WTC11 (cell line): ENCODE results near the gene BLCAP. TPM values are rescaled to one million over a fixed set of nuclear protein-coding genes. Genes with fewer than 3 reads are reported as not detected.

ENCODE experiments used
- ATAC-seq: fragments of 200-7000 bp; cut with Tn5 transposase; 2 replicates; pipeline ENCODE4 v1.10.0; 2021; ENCODE audit warnings: mild to moderate bottlenecking, moderate library complexity
- CTCF ChIA-PET: fragments of 300-600 bp; sonication (Branson Sonifier 250); formaldehyde crosslinking; loops from one replicate; lab custom pipeline; 2021; ENCODE audit warnings: antibody characterized with exemption; lab: Charles Lee
- POLR2A ChIA-PET: fragments of 350-600 bp; sonication (Branson Sonifier 250); formaldehyde crosslinking; loops from one replicate; lab custom pipeline; 2021; ENCODE audit warnings: antibody characterized with exemption; lab: Charles Lee
- DNase-seq: peaks from one replicate; pipeline ENCODE4 v3.0.0; 2021; ENCODE audit warnings: low spot score
- H3K27ac Mint-ChIP-seq: 2 replicates; pipeline ENCODE4 v1.8.0; 2021; ENCODE audit warnings: mixed read lengths
- H3K27me3 Mint-ChIP-seq: 2 replicates; pipeline ENCODE4 v1.8.0; 2021; ENCODE audit warnings: low read depth, mild to moderate bottlenecking, moderate library complexity, mixed read lengths
- H3K36me3 Mint-ChIP-seq: 2 replicates; pipeline ENCODE4 v1.8.0; 2021; ENCODE audit warnings: mixed read lengths
- H3K4me1 Mint-ChIP-seq: 2 replicates; pipeline ENCODE4 v1.8.0; 2022; ENCODE audit warnings: mixed read lengths
- H3K4me3 Mint-ChIP-seq: 2 replicates; pipeline ENCODE4 v1.8.0; 2021; ENCODE audit warnings: mild to moderate bottlenecking, moderate library complexity, mixed read lengths
- H3K9me3 Mint-ChIP-seq: 2 replicates; pipeline ENCODE4 v1.8.0; 2021; ENCODE audit warnings: mixed read lengths
- AFF4 ChIP-seq: sonication (generic); formaldehyde crosslinking; IDR thresholded peaks from 2 replicates; pipeline ENCODE4 v1.8.1; 2023; ENCODE audit warnings: mild to moderate bottlenecking, missing genetic modification reagents, borderline replicate concordance
- ATF2 ChIP-seq: sonication (generic); formaldehyde crosslinking; IDR thresholded peaks from 2 replicates; pipeline ENCODE4 v1.8.1; 2022; ENCODE audit warnings: low read depth, missing genetic modification reagents, borderline replicate concordance
- ELF4 ChIP-seq: sonication (generic); formaldehyde crosslinking; IDR thresholded peaks from 2 replicates; pipeline ENCODE4 v1.8.1; 2022; ENCODE audit warnings: low read depth, mild to moderate bottlenecking, moderate library complexity, missing genetic modification reagents
- ESRRA ChIP-seq: sonication (generic); formaldehyde crosslinking; IDR thresholded peaks from 2 replicates; pipeline ENCODE4 v1.8.1; 2022; ENCODE audit warnings: mild to moderate bottlenecking, missing genetic modification reagents, borderline replicate concordance
- JAZF1 ChIP-seq: fragments of 250-450 bp; sonication (Bioruptor Pico); IDR thresholded peaks from 2 replicates; pipeline ENCODE4 v1.9.0; 2021; ENCODE audit warnings: moderate library complexity, mild to moderate bottlenecking, inconsistent platforms
- MAX ChIP-seq: sonication (generic); formaldehyde crosslinking; IDR thresholded peaks from 2 replicates; pipeline ENCODE4 v1.8.0; 2022; ENCODE audit warnings: mild to moderate bottlenecking, missing genetic modification reagents
- MLX ChIP-seq: sonication (generic); formaldehyde crosslinking; IDR thresholded peaks from 2 replicates; pipeline ENCODE4 v1.8.1; 2023; ENCODE audit warnings: mild to moderate bottlenecking, missing genetic modification reagents, moderate library complexity
- NFATC4 ChIP-seq: fragments of 250-450 bp; sonication (Bioruptor Pico); IDR thresholded peaks from 2 replicates; pipeline ENCODE4 v1.9.0; 2021; ENCODE audit warnings: mild to moderate bottlenecking
- NR2C2 ChIP-seq: sonication (generic); formaldehyde crosslinking; IDR thresholded peaks from 2 replicates; pipeline ENCODE4 v1.8.0; 2022; ENCODE audit warnings: mild to moderate bottlenecking, missing genetic modification reagents
- PRDM15 ChIP-seq: sonication (generic); formaldehyde crosslinking; IDR thresholded peaks from 2 replicates; pipeline ENCODE4 v1.8.0; 2022; ENCODE audit warnings: missing genetic modification reagents
- SP1 ChIP-seq: sonication (generic); formaldehyde crosslinking; conservative IDR thresholded peaks from 2 replicates; pipeline ENCODE4 v1.8.1; 2022; ENCODE audit warnings: missing genetic modification reagents
- USF1 ChIP-seq: sonication (generic); formaldehyde crosslinking; IDR thresholded peaks from 2 replicates; pipeline ENCODE4 v1.8.0; 2022; ENCODE audit warnings: mild to moderate bottlenecking, missing genetic modification reagents
- ZBTB43 ChIP-seq: sonication (generic); formaldehyde crosslinking; IDR thresholded peaks from 2 replicates; pipeline ENCODE4 v1.8.1; 2023; ENCODE audit warnings: mild to moderate bottlenecking, missing genetic modification reagents
- ZMAT4 ChIP-seq: fragments of 250-450 bp; sonication (Bioruptor Pico); IDR thresholded peaks from 2 replicates; pipeline ENCODE4 v1.9.0; 2021; ENCODE audit warnings: mild to moderate bottlenecking
- ZNF263 ChIP-seq: sonication (generic); formaldehyde crosslinking; IDR thresholded peaks from 2 replicates; pipeline ENCODE4 v1.8.1; 2022; ENCODE audit warnings: low read depth, mild to moderate bottlenecking, moderate library complexity, missing genetic modification reagents
- ZNF512 ChIP-seq: sonication (generic); formaldehyde crosslinking; IDR thresholded peaks from 2 replicates; pipeline ENCODE4 v1.8.1; 2022; ENCODE audit warnings: missing genetic modification reagents, borderline replicate concordance
- ZNF532 ChIP-seq: fragments of 250-450 bp; sonication (Bioruptor Pico); IDR thresholded peaks from 2 replicates; pipeline ENCODE4 v1.9.0; 2021; ENCODE audit warnings: mild to moderate bottlenecking, borderline replicate concordance
- ZNF671 ChIP-seq: fragments of 250-450 bp; sonication (Bioruptor Pico); IDR thresholded peaks from 2 replicates; pipeline ENCODE4 v1.8.0; 2021; ENCODE audit warnings: mild to moderate bottlenecking
- total RNA-seq: library from RNA; stranded (reverse); gene quantifications from 3 replicates; pipeline ENCODE4 v1.2.3, GENCODE V29; 2021

Gene BLCAP
- total RNA-seq, 1 experiment from 2014 or later, result 85.6 TPM

GRCh38 chr20:37471741-37472235 lies 55.9 kb downstream of the BLCAP start:
- H3K4me1 Mint-ChIP-seq, result no peaks in the 10 kb centered on the region
- H3K27ac Mint-ChIP-seq, result 0 out of 2 replicates have a peak overlapping the region, but pooled peaks have one; percentile 7
- ChIA-PET CTCF (interaction anchor here (0.6 to 1.0 kb wide), 2 partner anchors 80 to 1009 kb away, joined by 3 read pairs; no protein-coding TSS in a partner anchor), POLR2A (no interaction called here)
- no peaks in the 10 kb centered on the region for H3K36me3 Mint-ChIP-seq
- H3K4me3 Mint-ChIP-seq, result no peak overlapping the region
- ATAC-seq, result no peak
- no peaks in the 10 kb centered on the region for H3K27me3 Mint-ChIP-seq
- no peak for DNase-seq
- peaks cover 7% of the 10 kb centered on the region; the same call in 1 of the 2 replicates for H3K9me3 Mint-ChIP-seq
- no peak for TF ChIP-seq ELF4
- TF ChIP-seq PRDM15 (CRISPR knock-in tag), result no peak
- no peak for TF ChIP-seq ZNF512 (CRISPR knock-in tag)
- TF ChIP-seq USF1 (CRISPR knock-in tag), result no peak
- no peak for TF ChIP-seq ATF2
- no peak for TF ChIP-seq ZBTB43 (CRISPR knock-in tag)
- no peak for TF ChIP-seq MAX (CRISPR knock-in tag)
- TF ChIP-seq JAZF1 (CRISPR knock-in tag), result no peak
- TF ChIP-seq ESRRA, result no peak
- TF ChIP-seq AFF4 (CRISPR knock-in tag), result no peak
- no peak for TF ChIP-seq MLX (CRISPR knock-in tag)
- no peak for TF ChIP-seq ZNF671 (CRISPR knock-in tag)
- no peak for TF ChIP-seq ZNF532 (CRISPR knock-in tag)
- no peak for TF ChIP-seq NFATC4 (CRISPR knock-in tag)
- TF ChIP-seq ZMAT4 (CRISPR knock-in tag), result no peak
- no peak for TF ChIP-seq SP1 (CRISPR knock-in tag)
- TF ChIP-seq ZNF263 (CRISPR knock-in tag), result no peak
- no peak for TF ChIP-seq NR2C2 (CRISPR knock-in tag)
